Keratinocyte (primary cell): ENCODE data around the gene PLXNA3.

Experiments
- CTCF ChIP-seq, 3 experiments: IDR thresholded peaks in 1 of 3; conservative IDR thresholded peaks in 1 of 3; optimal IDR thresholded peaks in 1 of 3; 2 replicates in 2 of 3; 3 replicates in 1 of 3; pipeline versions ENCODE3 to v1.5.1; 2011; ENCODE audit warnings: low read length in 3 of 3, mild to moderate bottlenecking in 3 of 3, moderate library complexity in 2 of 3, control low read depth in 1 of 3, inconsistent platforms in 1 of 3; ENCODE audit not compliant: insufficient read depth in 2 of 3; ENCODE audit errors: extremely low read depth in 1 of 3
- EZH2 ChIP-seq: IDR thresholded peaks from one replicate; pipeline ENCODE4 v1.6.1; 2012; ENCODE audit warnings: inconsistent platforms, mild to moderate bottlenecking, low read length, moderate library complexity

GRCh38 chrX:154506483-154507332 lies 48.6 kb downstream of the PLXNA3 start:
- TF ChIP-seq CTCF (optimal IDR thresholded peaks at IDR 0.05 in 1 of 3, IDR thresholded peaks at IDR 0.05 in 1 of 3, conservative IDR thresholded peaks at IDR 0.05 in 1 of 3; ENCODE audit: extremely low read depth in 1 of 3, insufficient read depth in 2 of 3, low read length in 3 of 3): no peak
- TF ChIP-seq EZH2: no peak
